PC-3 (cell line): ENCODE measurements around the gene CPA2. TPM values are rescaled to one million over a fixed set of nuclear protein-coding genes. Genes with fewer than 3 reads are reported as not detected.

Experiments
- ATAC-seq: fragments of 200-7000 bp; cut with Tn5 transposase; 2 replicates; pipeline ENCODE4 v1.9.1; 2020; ENCODE audit warnings: mild to moderate bottlenecking, moderate library complexity
- BruUV-seq: library from RNA; stranded (reverse); fragments of 400-500 nt; replicated peaks from 2 replicates; lab custom pipeline; 2021; lab: Mats Ljungman, UMichigan
- CTCF ChIA-PET: fragments of 300-600 bp; sonication (Branson Sonifier 250); formaldehyde crosslinking; loops from one replicate; lab custom pipeline; 2022; ENCODE audit warnings: antibody characterized with exemption; lab: Charles Lee
- POLR2A ChIA-PET: fragments of 300-600 bp; sonication (Branson Sonifier 250); formaldehyde crosslinking; loops from one replicate; lab custom pipeline; 2022; ENCODE audit warnings: antibody characterized with exemption; ENCODE audit not compliant: unreplicated experiment; lab: Charles Lee
- DNase-seq: peaks from one replicate; pipeline ENCODE4 v3.0.0-alpha.2; 2015
- H2AFZ ChIP-seq: fragments of 300-600 bp; sonication (generic); 2 replicates; pipeline ENCODE4 v1.6.0; 2016; ENCODE audit warnings: antibody characterized with exemption, low read length
- H3F3A ChIP-seq: fragments of 300-600 bp; sonication (generic); one replicate; pipeline ENCODE4 v1.6.0; 2017; ENCODE audit warnings: antibody characterized with exemption, low read length, control low read depth, mild to moderate bottlenecking; ENCODE audit not compliant: unreplicated experiment
- H3K27ac ChIP-seq: fragments of 300-600 bp; sonication (generic); 2 replicates; pipeline ENCODE4 v1.5.1; 2016; ENCODE audit warnings: mild to moderate bottlenecking, low read length
- H3K27me3 ChIP-seq: fragments of 300-600 bp; sonication (generic); 2 replicates; pipeline ENCODE4 v1.6.1; 2016; ENCODE audit warnings: low read length, mixed read lengths
- H3K36me3 ChIP-seq: fragments of 300-600 bp; sonication (generic); 2 replicates; pipeline ENCODE4 v1.6.1; 2016; ENCODE audit warnings: low read depth, mixed run types, low read length, mixed read lengths
- H3K4me1 ChIP-seq: fragments of 300-600 bp; sonication (generic); 2 replicates; pipeline ENCODE4 v1.5.1; 2016; ENCODE audit warnings: low read length; ENCODE audit not compliant: insufficient read depth
- H3K4me2 ChIP-seq: fragments of 300-600 bp; sonication (generic); 2 replicates; pipeline ENCODE4 v1.6.0; 2016; ENCODE audit warnings: low read length
- H3K4me3 ChIP-seq: fragments of 300-600 bp; sonication (generic); 2 replicates; pipeline ENCODE4 v1.5.1; 2016; ENCODE audit warnings: mild to moderate bottlenecking, low read length, mixed read lengths
- H3K79me2 ChIP-seq: fragments of 300-600 bp; sonication (generic); 2 replicates; pipeline ENCODE4 v1.6.1; 2017; ENCODE audit warnings: low read length, mixed read lengths
- H3K9ac ChIP-seq: fragments of 300-600 bp; sonication (generic); 2 replicates; pipeline ENCODE4 v1.6.0; 2016; ENCODE audit warnings: mild to moderate bottlenecking, low read length
- H3K9me2 ChIP-seq: fragments of 300-600 bp; sonication (generic); replicated peaks from 2 replicates; pipeline ENCODE4 v1.6.1; 2016; ENCODE audit warnings: mixed run types, low read length, mixed read lengths
- H3K9me3 ChIP-seq: fragments of 300-600 bp; sonication (generic); 2 replicates; pipeline ENCODE4 v1.6.1; 2016; ENCODE audit warnings: low read length, mixed read lengths
- H4K20me1 ChIP-seq: fragments of 300-600 bp; sonication (generic); 2 replicates; pipeline ENCODE4 v1.6.1; 2016; ENCODE audit warnings: low read length, mixed read lengths
- EZH2 ChIP-seq: fragments of 300-600 bp; sonication (generic); IDR thresholded peaks from one replicate; pipeline ENCODE4 v1.6.1; 2017; ENCODE audit warnings: antibody characterized with exemption, mild to moderate bottlenecking, low read length; ENCODE audit not compliant: unreplicated experiment
- EZH2phosphoT487 ChIP-seq: fragments of 300-600 bp; sonication (generic); IDR thresholded peaks from 2 replicates; pipeline ENCODE4 v1.6.1; 2018; ENCODE audit warnings: mild to moderate bottlenecking, antibody characterized with exemption, low read length, borderline replicate concordance
- intact Hi-C: fragments of 100-400 bp; cut with micrococcal nuclease; formaldehyde crosslinking; loops from 2 replicates; pipeline ENCODE4 v1.9.0; 2023
- total RNA-seq: library from RNA; depleted of rRNA; stranded (reverse); fragments of >200 nt; gene quantifications from 2 replicates; pipeline ENCODE4 v1.2.3, GENCODE V29; 2014
- TF ChIP-seq, protein P1 (sequence below): fragments of 300-600 bp; sonication (generic); conservative IDR thresholded peaks from 2 replicates; pipeline ENCODE4 v1.5.1; 2017; ENCODE audit warnings: antibody characterized with exemption, low read depth, mild to moderate bottlenecking, low read length

The CPA2 gene
- total RNA-seq, 1 experiment from 2014 or later: not detected

DNA sequence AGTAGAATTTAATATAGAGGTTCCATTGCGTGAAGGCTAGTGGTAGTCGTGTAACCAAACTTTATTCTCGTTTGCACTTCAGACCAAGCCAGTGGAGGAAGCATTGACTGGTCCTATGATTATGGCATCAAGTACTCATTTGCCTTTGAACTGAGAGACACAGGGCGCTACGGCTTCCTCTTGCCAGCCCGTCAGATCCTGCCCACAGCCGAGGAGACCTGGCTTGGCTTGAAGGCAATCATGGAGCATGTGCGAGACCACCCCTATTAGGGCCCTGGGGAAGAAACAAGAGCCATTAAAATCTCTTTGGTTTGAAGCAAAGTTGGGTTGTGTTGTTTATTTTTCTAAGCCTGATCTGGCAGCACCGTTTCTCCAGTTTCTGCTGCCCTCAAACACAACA lies 22.8 kb downstream of the CPA2 start:
- no TSS peak for BruUV-seq

DNA sequence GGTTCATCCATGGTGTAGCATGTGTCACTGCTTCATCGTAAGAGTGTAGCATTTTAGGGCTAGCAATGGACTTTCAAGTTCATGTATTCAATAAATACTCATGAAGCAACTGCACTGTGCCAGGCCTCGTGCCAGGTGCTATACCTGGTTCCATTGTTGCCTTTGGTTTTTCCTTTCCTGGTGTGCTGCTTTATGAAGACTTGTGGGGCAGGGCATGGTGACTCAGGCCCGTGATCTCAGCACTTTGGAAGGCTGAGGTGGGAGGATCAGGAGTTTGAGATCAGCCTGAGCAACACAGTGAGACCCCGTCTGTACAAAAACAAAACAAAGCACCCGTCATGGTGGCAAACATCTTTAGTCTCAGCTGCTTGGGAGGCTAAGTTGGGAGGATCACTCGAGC lies 24.1 kb downstream of the CPA2 start:
- H3K27me3 ChIP-seq: no peaks in the 10 kb centered on the region
- H3K4me3 ChIP-seq: no peak overlapping the region
- H3F3A ChIP-seq: no peaks in the 10 kb centered on the region
- peak overlapping the region; percentile 50 for H3K27ac ChIP-seq
- DNase-seq (peak; percentile 85), ATAC-seq (peak; percentile 37)
- ChIA-PET CTCF (no interaction called here), POLR2A (no interaction called here)
- no TSS peak for BruUV-seq
- H3K79me2 ChIP-seq: peaks cover 14% of the 10 kb centered on the region; the same call in 1 of the 2 replicates
- no peaks in the 10 kb centered on the region for H4K20me1 ChIP-seq
- no peaks in the 10 kb centered on the region for H3K9me2 ChIP-seq
- intact Hi-C loops: loop anchor here (5.0 kb wide), 1 partner anchor 48 kb away; no protein-coding TSS in a partner anchor
- H3K9me3 ChIP-seq: peaks cover 8% of the 10 kb centered on the region; the same call in 1 of the 2 replicates
- no peaks in the 10 kb centered on the region; the same call in 1 of the 2 replicates for H3K36me3 ChIP-seq
- peak overlapping the region; percentile 35 for H3K4me2 ChIP-seq
- H3K4me1 ChIP-seq: peaks cover 44% of the 10 kb centered on the region
- no peak overlapping the region for H2AFZ ChIP-seq
- TF ChIP-seq EZH2phosphoT487 (no peak), EZH2 (no peak)
- TF ChIP-seq, protein P1, sequence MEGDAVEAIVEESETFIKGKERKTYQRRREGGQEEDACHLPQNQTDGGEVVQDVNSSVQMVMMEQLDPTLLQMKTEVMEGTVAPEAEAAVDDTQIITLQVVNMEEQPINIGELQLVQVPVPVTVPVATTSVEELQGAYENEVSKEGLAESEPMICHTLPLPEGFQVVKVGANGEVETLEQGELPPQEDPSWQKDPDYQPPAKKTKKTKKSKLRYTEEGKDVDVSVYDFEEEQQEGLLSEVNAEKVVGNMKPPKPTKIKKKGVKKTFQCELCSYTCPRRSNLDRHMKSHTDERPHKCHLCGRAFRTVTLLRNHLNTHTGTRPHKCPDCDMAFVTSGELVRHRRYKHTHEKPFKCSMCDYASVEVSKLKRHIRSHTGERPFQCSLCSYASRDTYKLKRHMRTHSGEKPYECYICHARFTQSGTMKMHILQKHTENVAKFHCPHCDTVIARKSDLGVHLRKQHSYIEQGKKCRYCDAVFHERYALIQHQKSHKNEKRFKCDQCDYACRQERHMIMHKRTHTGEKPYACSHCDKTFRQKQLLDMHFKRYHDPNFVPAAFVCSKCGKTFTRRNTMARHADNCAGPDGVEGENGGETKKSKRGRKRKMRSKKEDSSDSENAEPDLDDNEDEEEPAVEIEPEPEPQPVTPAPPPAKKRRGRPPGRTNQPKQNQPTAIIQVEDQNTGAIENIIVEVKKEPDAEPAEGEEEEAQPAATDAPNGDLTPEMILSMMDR: no peak
- no peak overlapping the region for H3K9ac ChIP-seq

More for the DNA sequence above, 22.8 kb downstream of the CPA2 start:
- Histone ChIP-seq H3K4me1 (peaks cover 44% of the 10 kb centered on the region), H4K20me1 (no peaks in the 10 kb centered on the region), H3K79me2 (peaks cover 9% of the 10 kb centered on the region; the same call in 1 of the 2 replicates), H3K27ac (no peak overlapping the region), H3K9me3 (peaks cover 6% of the 10 kb centered on the region; the same call in 1 of the 2 replicates), H3K9ac (no peak overlapping the region), H3K4me2 (no peak overlapping the region), H3F3A (no peaks in the 10 kb centered on the region), H3K36me3 (no peaks in the 10 kb centered on the region; the same call in 1 of the 2 replicates), H2AFZ (no peak overlapping the region), H3K27me3 (no peaks in the 10 kb centered on the region), H3K4me3 (no peak overlapping the region), H3K9me2 (no peaks in the 10 kb centered on the region)
- TF ChIP-seq EZH2: no peak
- TF ChIP-seq, protein P1: no peak
- TF ChIP-seq EZH2phosphoT487: no peak
- intact Hi-C loops: no loop called here
- CTCF ChIA-PET: no interaction called here
- POLR2A ChIA-PET: no interaction called here
- DNase-seq (no peak), ATAC-seq (no peak)
